Lower leg skin (tissue), 4 donors: ENCODE measurements around the gene AGO3. TPM values are rescaled to one million over a fixed set of nuclear protein-coding genes. Genes with fewer than 3 reads are reported as not detected.

Experiments
- DNase-seq, 2 donors: peaks; one replicate each; pipeline ENCODE4 v3.0.0-alpha.2; 2019; ENCODE audit warnings: low spot score in 2 of 2
- H3K4me3 ChIP-seq: fragments of 200-600 bp; sonication (generic); 2 replicates; pipeline ENCODE4 v1.5.1; 2017; ENCODE audit warnings: mild to moderate bottlenecking, low read depth; ENCODE audit not compliant: poor library complexity, severe bottlenecking
- CTCF ChIP-seq, 3 donors: fragments of 450-650 bp; IDR thresholded peaks; one replicate each; pipeline ENCODE4 v1.5.1; 2016; ENCODE audit warnings: antibody characterized with exemption in 3 of 3, mild to moderate bottlenecking in 3 of 3, moderate library complexity in 2 of 3
- POLR2A ChIP-seq, 2 donors: fragments of 450-650 bp; IDR thresholded peaks; one replicate each; pipeline ENCODE4 v1.6.1; 2016 to 2017; ENCODE audit warnings: antibody characterized with exemption in 2 of 2, mild to moderate bottlenecking in 1 of 2, moderate library complexity in 1 of 2
- WGBS, 2 donors: methylation state at CpG; one replicate each; pipeline ENCODE4 v1.1.5; 2018; 5-methylcytosine and 5-hydroxymethylcytosine counted together
- intact Hi-C: fragments of 100-400 bp; cut with DNase I; formaldehyde crosslinking; loops from one replicate; pipeline ENCODE4 v1.15.0; 2023; ENCODE audit warnings: low total_unique reads
- total RNA-seq, 4 donors: library from RNA; depleted of rRNA; stranded (reverse); fragments of >200 nt; gene quantifications; one replicate each; pipeline ENCODE4 v1.1.0, GENCODE V29; 2016

Gene AGO3
- total RNA-seq, 4 donors from 2014 or later: 11.5 to 25.8 (median 20.9) TPM

- 84 to 86% methylated on average over 1 of the region's 1 CpG for WGBS, 2 donors
Observed at GRCh38 chr1:35914717-35915116, 16.2 kb upstream of the AGO3 start.

GRCh38 chr1:35915693-35916092 is 15.2 kb upstream of the AGO3 start:
- intact Hi-C loops: no loop called here
- no peak for DNase-seq
- H3K4me3 ChIP-seq: no peak overlapping the region
- no peak for TF ChIP-seq POLR2A (IDR thresholded peaks at IDR 0.05)
- TF ChIP-seq CTCF (IDR thresholded peaks at IDR 0.05): no peak
- 73 to 77% methylated on average over 2 of the region's 2 CpGs for WGBS, 2 donors

More at GRCh38 chr1:35914717-35915116, 16.2 kb upstream of the AGO3 start:
- intact Hi-C loops: no loop called here
- DNase-seq: no peak
- TF ChIP-seq POLR2A (IDR thresholded peaks at IDR 0.05) (no peak), CTCF (IDR thresholded peaks at IDR 0.05) (no peak)
- no peak overlapping the region for H3K4me3 ChIP-seq

GRCh38 chr1:35923791-35924221 is 7.1 kb upstream of the AGO3 start:
- intact Hi-C loops: no loop called here
- no peak for DNase-seq
- TF ChIP-seq POLR2A (IDR thresholded peaks at IDR 0.05) (no peak), CTCF (IDR thresholded peaks at IDR 0.05) (no peak)
- H3K4me3 ChIP-seq: no peak overlapping the region

GRCh38 chr1:35924838-35925237 is 6.1 kb upstream of the AGO3 start:
- 83% methylated on average over 1 of the region's 1 CpG for WGBS, 2 donors
- no peak overlapping the region for H3K4me3 ChIP-seq
- no peak for DNase-seq
- intact Hi-C loops: no loop called here
- no peak for TF ChIP-seq CTCF (IDR thresholded peaks at IDR 0.05)
- TF ChIP-seq POLR2A (IDR thresholded peaks at IDR 0.05): no peak

GRCh38 chr1:35925741-35926140 is 5.2 kb upstream of the AGO3 start:
- TF ChIP-seq CTCF (IDR thresholded peaks at IDR 0.05): no peak
- TF ChIP-seq POLR2A (IDR thresholded peaks at IDR 0.05): no peak
- no peak for DNase-seq
- intact Hi-C loops: no loop called here
- WGBS, 2 donors: 60 to 62% methylated on average over 4 of the region's 4 CpGs
- no peak overlapping the region for H3K4me3 ChIP-seq

- intact Hi-C loops: no loop called here
- H3K4me3 ChIP-seq: no peak overlapping the region
- 67 to 73% methylated on average over 3 of the region's 3 CpGs for WGBS, 2 donors
- DNase-seq: no peak
- TF ChIP-seq CTCF (IDR thresholded peaks at IDR 0.05): no peak
- no peak for TF ChIP-seq POLR2A (IDR thresholded peaks at IDR 0.05)
Observed at GRCh38 chr1:35927472-35927871, 3.4 kb upstream of the AGO3 start.
